HG03159 (cell line): ENCODE data around the gene GP1BB.

ENCODE experiments used
- ATAC-seq: cut with Tn5 transposase; IDR thresholded peaks from one replicate; pipeline ENCODE4 v1.9.1; 2021; ENCODE audit warnings: mild to moderate bottlenecking, moderate library complexity; ENCODE audit not compliant: unreplicated experiment

Gene GP1BB

DNA sequence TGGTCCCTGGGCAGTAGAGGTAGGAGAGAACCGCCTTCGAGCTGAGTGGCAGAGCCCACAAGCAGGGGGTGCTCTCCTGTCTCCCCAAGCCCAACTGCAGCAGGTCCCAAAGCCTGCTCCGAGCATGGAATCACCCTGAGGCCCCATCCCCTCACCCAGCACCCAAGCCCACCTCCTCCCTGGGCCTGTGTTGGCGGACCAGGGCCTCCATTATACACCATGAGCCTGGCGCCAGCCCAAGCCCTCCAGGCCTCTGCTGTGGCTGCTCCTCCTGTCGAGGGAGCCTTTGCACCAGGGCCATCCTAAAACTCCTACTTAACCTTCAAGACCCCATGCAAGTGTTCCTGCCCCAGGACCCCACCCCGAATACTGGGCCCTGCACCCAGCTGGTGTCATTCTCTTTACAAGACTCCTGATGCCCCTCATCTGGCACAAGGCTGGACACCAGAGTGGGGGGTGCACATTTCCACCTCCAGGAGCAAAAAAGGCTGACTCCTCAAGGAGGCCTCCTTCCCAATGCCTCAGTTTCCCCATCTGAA is 16.6 kb downstream of the GP1BB start:
- ATAC-seq: no peak

DNA sequence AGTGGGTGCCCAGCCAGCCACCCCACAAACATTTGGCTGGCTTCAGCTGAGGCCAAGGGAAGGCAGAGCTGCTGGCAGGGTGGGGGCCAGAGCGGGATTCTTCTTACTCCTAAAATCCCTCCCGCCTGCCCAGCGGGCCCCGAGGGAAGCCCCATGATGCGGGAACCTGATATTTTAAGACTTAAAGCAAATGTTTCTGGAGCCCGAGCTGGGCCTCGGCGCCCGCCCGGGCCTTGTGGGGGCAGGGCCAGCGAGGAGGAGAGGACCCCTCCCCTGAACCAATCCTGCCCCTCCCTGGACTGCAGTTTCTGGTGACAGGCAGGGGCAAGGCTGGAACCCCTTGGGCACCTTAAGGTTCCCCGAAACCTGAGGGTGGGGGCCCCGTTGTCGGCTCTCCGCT is 17.2 kb downstream of the GP1BB start:
- ATAC-seq: no peak

DNA sequence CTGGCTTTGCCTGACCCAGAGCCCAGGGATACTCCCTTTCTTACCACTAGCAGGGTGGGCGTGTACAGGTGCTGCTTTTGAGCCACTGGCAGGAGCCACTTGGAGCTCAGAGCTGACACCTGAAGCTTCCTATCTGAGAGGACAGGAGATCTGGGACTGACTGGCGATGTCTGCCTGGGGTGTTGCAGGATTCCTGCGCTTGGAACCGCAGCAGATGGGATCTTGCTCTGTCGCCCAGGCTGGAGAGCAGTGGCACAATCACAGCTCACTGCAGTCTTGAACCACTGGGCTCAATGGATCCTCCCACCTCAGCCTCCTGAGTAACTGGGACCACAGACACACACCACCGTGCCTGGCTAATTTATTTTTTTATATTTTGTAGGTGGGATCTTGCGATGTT is 17.7 kb downstream of the GP1BB start:
- ATAC-seq: no peak

DNA sequence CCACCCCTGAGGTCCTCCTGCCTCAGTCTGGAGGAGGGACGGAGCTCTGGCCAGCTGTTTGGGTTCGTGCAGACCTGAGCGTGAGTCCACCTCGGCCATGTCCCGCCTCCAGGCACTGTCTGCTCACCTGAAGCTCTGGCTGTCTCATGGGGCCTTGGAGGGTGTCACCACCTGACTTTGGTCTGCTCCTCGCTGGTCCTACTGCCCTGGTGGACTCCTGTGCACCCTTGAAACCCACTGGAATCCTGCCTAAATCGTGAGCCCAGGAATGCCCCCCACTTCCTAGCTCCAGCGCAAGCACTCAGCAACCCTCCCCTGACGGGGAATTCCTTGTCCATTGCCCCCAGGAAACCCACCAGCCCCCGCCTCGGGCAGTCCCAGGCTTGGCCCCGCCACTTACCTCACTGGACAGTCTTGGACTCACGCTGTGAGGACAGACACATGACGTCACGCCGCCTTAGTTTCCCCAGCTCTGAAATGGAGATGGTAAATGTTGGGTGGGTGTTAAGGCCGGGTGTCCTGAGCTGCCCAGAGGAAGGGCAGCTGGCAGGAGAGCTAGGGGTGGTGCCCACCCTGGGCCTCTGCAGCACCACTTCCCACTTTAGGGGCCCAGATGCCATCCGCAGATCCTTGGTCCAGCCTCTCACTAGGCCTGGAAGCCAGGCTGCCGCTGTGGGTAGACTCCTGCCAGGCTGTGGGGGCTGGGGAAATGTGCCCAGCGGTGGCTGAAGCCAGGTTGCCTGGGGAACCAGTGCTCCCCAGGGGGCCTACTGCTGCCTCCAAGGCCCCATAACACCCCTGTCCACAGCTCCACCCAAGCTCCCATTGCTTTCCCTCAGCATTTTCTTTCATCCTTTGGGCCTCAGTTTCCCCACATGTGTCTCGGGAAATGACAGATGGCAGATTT is 19.1 kb downstream of the GP1BB start:
- ATAC-seq: no peak

DNA sequence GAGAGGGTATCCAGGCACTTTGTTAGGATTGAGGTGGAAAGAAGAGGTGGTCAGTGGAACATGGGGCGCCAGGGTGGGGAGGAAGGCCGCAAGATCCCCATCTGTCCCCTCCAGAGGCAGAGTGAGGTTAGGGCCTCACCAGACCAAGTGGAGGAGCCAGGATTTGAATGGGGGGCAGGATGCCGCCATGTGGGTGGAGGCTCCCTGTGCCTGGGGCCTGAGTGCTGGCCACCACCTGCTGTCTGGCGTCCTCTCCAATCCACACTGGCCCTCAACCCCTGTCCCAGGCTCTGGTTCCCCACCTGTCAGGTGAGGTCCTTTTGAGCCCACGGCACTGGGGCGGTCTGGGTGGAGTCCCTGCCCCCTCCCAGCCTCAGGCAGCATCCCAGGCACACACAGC is 19.7 kb downstream of the GP1BB start:
- no peak for ATAC-seq

DNA sequence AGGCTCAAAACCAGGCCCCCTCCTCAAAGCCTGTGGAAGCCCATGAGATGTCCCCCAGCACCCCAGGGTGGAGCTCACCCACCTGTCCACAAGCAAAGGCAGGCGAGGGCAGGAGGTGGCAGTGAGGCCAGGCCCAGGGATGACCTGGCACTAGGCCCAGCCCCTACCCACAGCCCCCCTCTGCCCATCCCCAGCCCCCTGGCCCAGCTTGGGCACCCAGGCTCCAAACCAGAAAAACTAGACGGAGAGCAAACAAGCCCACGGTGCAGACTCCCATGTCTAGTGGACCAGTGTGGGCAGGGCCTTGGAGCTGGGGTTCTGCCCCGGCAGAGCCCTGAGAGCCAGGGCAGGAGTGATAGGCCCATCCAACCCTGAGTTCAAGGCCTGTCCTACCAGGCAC is 20.3 kb downstream of the GP1BB start:
- ATAC-seq: no peak

DNA sequence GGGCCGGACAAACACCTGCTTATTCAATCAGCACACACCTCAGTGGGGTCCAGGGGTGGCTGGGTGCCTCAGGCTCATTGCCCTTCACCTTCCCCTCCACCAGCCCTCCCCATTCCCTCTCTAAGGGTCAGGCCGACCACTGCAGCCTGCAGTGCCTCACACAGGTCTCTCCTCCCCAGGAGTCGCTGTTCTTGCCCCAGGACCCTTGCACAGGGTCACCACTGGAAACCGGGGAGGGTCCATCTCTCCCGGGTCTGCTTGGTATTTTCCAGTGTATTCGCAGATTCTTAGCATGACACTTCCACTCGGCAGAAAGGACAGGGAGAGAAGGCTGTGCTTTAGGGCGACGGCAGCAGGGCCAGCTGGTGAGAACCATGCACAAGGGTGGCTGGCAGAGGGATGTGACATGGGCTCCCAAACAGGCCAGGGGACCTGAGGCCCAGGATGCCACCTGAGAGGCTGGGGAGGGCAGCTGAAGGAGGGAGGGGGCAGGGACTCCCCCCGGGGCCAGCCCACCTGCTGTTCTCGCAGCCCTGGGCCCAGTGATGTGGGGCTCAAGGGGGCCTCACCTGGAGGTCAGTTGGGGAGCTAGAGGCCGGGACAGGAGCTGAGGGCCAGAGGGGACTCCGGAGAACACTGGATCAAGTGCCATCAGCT is 21.1 kb downstream of the GP1BB start:
- ATAC-seq: no peak

DNA sequence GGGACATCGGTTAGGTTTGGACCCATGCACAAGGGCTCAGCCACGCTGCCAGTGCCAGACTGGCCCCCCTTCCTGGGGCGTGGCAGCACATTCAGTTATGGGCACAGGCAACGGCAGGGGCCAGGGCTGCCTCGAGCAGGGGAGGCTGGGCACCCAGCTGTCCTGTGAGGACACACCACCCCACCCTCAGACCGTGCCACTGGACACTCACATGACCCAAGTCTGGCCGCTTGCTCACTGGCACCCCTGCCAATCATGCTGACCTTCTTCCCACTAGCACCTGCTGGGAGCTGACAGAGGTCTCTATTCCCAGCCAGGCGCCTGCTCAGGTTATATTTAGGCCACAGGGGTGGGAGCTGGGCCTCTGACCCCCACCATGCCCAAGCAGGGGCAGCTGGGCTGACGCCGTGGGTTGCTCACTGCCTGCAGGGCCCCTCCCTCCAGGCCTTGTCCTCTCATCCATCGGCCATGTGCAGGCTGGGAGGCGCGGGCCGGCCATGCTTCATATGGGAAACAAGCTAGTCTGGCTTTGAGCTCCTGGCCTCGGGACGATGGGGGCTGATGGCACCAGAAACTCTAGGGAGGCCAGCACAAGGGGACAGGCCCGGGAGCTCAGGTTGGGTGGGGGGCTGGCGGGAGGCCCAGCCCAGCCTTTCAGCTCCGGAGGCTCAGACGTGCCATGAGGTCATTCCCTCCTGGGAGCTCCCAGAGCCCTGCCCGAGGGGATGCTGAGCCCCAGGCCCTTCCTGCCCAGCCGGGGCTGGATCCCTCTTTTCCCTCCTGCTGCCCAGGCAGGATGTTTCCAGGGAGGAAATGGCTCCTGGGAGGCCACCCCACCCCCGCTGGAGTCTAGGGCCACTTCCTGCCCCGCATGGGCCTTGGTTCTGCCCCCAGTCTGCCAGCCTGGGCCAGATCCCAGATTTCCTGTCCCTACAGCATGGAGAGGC is 22.1 kb downstream of the GP1BB start:
- ATAC-seq: no peak

DNA sequence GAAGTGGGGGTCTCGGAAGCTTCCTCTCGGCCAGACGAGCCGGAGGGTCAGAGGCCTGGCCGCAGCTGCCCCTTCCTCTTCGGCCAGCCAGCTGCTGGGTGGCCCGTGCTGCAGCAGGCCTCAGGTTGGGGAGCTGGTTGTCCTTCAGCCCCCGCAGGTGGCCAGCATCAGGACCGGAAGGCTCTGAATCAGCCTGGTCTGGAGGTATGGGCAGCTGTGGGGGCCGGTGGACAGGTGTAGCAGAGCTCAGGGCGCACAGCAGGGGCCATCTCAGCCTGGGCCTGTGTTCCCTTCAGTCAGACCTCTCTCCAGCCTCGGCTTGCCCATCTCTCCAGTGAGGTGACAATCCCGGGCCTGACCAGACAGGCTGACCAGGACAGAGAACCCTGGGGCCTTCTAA is 23.4 kb downstream of the GP1BB start:
- no peak for ATAC-seq

DNA sequence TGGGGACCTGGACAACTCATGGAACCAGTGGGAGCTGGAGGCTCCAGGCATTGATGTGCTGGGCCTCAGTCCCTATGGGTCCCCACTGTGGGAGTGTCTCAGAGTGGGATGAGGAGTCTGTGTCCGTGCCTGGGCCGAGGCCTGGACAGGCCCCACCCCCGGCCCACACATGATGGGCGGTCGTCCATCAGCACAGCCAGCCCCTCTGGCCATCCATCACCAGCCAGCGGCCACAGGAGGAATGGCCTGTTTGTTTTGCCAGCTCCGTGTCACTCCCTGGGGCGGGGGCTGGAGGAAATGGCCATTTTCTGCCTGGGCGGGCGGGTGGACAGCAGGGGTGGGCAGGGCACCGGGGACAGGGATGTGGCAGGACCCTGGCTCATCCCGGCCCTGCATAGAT is 24.2 kb downstream of the GP1BB start:
- no peak for ATAC-seq

DNA sequence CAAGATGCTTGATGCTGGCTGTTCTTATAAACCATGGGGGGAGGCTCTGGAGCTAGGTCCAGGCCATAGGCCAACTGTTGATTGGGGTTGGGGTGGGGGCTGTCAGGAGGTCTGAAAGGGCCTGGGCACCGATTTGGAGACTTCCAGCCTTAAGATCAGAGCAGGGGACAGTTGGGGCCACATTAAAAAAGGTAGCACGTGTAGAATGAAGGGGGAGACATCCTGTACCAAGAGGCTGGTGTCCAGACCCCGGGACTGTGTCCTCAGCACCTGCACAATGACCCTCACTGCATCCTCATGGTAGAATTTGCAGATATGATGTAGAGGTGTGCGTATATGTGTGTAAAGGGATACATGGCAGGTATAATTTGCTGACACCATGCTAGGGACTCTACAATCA is 24.8 kb downstream of the GP1BB start:
- no peak for ATAC-seq

DNA sequence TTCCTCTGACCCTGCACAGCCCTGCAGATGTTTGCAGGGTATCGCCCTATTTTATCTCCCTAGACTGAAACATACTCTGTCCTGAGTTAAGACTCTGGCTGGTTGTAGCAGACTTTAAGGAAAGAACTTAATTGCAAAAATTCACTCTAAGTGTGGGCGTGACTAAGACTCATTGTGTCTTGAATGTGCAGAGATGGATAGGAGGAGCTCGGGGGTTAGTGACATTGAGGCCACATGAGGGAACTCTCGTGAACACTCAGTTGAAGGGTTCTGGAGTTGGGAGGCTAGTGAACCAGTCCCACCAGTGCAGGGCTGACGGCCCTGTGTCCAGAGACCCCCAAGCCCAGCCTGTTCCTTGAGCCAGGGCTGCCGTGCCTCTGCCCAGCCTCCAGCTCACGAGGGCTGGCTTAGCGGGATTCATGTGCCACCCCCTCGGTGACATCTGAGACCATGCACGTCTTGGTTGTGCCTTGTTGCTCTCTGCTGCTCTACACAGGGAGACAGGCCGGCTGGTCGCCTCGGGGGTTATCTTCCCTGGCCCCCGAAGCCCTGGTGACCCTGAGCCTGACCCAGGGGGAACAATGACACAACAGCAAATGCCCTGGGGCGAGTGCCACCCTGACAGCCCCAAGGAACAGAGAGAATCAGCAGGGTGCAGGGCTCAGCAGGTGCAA is 25.8 kb downstream of the GP1BB start:
- no peak for ATAC-seq

DNA sequence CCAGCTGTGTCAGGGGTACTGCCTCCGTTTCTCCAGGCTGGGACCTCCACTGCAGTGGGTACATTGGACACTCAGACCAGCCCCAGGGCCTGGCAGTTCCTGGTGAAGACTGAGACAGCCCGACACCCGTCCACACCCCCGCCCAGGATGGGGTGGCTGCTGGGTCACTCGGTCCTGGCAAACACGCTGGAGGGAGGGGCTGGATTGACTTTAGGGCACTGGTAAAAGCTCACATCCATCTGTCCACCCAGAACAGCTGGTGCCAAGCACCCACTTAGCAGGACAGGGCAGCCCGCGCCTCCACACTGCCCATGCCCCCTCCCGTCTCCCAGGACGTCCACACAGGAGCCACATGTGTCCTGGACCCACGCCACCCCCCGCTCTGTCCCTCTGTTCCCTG is 26.5 kb downstream of the GP1BB start:
- no peak for ATAC-seq

DNA sequence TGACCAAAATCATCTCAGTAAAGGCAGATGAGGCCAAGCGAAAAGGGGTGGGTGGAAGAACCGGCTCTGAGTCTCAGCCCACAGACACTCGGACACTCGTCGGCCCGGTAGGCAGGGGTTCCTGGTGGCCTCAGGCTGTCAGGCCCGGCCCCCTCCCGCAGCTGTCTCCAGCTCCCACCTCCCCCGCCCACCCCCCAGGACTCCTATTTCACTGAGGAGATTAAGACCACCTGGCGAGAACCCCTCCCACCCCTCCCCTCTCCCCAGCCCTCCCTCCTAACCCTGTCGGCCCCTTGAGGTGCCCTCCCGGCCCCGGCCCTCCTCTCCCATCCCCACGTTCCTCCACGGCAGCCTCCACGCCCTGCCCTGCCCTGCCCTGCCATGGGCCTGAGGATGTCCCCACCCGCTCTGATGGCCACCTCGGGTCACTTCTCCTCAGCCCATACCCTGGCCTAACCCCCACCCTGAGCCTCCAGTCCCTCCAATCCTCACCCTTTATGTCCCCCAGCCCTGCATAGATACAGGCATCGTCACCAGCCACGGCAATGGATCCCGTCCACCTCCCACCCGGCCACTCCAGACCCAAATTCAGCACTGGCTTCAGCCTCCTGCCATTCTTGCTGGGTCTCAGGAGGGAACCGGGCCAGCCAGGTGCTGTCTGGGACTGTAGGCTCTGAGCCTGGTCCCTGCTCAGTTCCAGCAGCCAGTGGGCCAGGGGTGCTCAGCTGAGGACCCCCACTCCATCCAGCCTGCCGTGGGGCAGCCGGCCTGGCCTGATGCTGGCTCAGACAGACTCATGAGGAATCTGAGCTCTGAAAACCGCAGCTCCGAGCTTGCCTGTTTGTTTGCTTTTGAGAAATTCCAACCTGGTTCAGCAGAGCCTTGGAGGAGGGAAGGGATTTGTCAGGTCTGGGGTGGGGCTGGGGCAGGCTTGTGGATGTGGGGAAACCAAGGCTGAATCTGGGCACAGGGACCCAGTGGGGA is 27.5 kb downstream of the GP1BB start:
- ATAC-seq: no peak

DNA sequence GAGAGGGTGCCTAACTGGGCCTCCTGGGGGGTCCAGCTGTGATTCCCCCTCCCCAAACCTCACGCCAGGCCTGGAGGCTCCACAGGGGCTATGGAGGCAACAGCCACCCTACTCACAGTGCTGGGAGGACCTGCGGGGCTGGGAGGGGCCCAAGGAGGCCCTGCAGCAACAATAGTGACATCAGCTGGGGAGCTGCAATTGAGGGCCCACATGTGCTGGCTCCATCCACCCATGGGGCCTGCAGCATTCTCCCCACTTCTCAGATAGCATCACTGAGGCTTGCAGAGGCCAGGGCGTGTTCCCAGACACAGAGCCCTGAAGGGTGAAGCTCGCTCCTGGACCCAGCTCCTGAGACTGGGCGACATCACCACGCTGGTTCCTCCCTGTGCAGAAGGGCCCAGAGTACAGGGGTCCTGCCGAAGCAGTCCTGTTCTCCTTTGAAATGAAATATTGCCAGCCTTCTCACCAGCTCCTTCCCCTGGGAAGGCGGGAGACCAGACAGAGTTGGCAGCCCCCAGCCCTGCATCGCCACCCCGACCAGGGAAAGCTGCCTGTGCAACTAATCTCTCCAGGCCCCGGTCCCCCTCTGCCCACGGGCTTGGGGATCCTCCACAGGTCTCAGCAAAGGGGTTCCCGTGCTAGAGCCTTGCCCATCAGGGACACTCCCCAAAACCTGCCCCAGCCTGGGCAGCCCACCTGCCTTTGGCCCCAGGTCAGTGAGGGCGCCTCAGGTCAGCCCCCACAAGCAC is 28.3 kb downstream of the GP1BB start:
- no peak for ATAC-seq

DNA sequence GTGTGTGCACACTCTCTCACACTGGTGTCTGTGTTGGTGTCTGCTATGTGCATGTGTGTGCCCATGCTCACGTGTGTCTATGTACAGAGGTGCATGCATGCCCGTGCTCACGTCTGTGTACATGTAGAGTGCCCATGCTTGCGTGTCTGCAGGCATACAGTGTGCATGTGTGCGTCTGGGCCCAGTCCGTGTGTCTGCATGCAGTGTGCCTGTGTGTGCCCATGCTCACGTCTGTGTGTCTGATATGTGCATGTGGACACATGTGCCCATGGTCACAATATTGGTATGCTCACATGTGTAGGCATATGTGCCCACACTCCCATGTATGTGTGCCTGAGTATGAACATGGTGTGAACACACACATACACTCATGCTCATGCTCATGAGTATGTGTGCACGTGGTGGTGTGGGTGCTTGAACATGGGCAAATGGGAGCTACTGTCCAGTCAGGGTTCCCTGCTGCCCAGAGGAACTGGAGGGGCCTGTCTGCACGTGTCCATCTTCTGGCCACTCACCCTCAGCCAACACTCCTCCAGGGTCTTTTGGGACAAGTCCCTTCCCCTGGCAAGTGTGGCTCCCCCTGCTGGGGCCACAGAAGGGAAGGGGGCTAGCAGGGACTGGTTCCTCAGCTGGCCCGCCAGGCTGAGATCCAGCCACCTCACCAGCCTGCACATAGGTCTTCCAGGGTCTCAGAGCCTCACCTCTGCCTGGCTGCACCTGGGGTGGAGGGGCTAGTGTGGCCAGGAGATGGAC is 29.9 kb downstream of the GP1BB start:
- no peak for ATAC-seq

DNA sequence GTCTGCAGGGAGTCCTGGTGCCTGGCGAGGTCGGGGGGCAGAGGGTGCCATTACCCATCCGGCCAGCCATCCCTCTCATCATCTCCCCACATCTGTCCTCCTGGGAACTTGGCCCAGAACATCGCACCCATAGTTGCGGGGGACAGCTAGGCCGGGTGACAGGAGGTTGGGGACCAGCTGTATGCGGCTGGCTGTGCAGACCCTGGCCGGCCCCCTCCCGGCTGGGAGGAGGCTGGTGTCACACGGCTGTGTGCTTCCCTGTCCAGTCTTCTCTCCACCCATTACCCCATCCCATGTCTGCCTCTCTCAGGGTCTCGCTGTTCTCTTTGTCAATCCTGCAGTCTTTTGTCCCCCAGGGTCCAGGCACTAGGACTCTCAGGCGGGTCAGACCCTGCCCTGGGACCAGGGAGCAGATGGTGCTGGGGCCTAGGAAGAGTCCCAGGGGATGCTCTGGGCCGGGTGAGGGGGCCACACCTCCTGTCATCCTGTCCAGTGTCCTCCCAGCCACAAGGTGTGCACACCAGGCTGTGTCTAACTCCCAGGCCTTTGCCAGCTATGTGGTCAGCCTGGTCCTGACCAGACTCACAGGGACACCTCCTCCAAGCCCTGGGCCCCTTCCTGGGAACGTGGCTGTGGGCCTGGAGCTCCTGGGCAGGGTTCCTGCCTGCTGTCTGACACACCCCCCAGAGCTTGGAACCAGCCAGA is 30.8 kb downstream of the GP1BB start:
- ATAC-seq: no peak
